CD14-positive monocyte (primary cell): ENCODE results near the gene ATXN2. TPM values are rescaled to one million over a fixed set of nuclear protein-coding genes. Genes with fewer than 3 reads are reported as not detected.

Experiments used
- DNase-seq, 3 donors: peaks; one replicate each; pipeline ENCODE4 v3.0.0-alpha.2; 2011 to 2022
- H2AFZ ChIP-seq: 2 replicates; pipeline ENCODE4 v1.6.0; 2012; ENCODE audit warnings: mild to moderate bottlenecking, low read depth, low read length, inconsistent platforms; ENCODE audit not compliant: insufficient read depth, poor library complexity, severe bottlenecking
- H3K27ac ChIP-seq, 2 donors: 1 replicate in 1 of 2; 2 replicates in 1 of 2; pipeline ENCODE4 v1.5.1; 2012 to 2013; ENCODE audit warnings: low read length in 2 of 2, control low read depth in 1 of 2, inconsistent platforms in 1 of 2, low read depth in 1 of 2, mild to moderate bottlenecking in 1 of 2
- H3K27me3 ChIP-seq, 2 donors: one replicate each; pipeline versions ENCODE4 v1.6.0 to v1.6.1; 2011 to 2013; ENCODE audit warnings: low read length in 2 of 2; ENCODE audit not compliant: control insufficient read depth in 2 of 2, insufficient read depth in 2 of 2
- H3K36me3 ChIP-seq, 2 donors: replicated peaks in 1 of 2; 1 replicate in 1 of 2; 2 replicates in 1 of 2; pipeline versions ENCODE4 v1.5.1 to v1.6.1; 2012 to 2013; ENCODE audit warnings: low read length in 2 of 2, control low read depth in 1 of 2, inconsistent platforms in 1 of 2, mild to moderate bottlenecking in 1 of 2; ENCODE audit not compliant: insufficient read depth in 2 of 2, control insufficient read depth in 1 of 2
- H3K4me1 ChIP-seq, 2 donors: 1 replicate in 1 of 2; 2 replicates in 1 of 2; pipeline versions ENCODE4 v1.5.1 to v1.6.1; 2012 to 2013; ENCODE audit warnings: low read length in 2 of 2, control low read depth in 1 of 2, inconsistent platforms in 1 of 2, mild to moderate bottlenecking in 1 of 2, moderate library complexity in 1 of 2; ENCODE audit not compliant: insufficient read depth in 2 of 2, control insufficient read depth in 1 of 2
- H3K4me2 ChIP-seq: replicated peaks from 2 replicates; pipeline ENCODE3; 2012; ENCODE audit warnings: low read length, moderate library complexity, mild to moderate bottlenecking; ENCODE audit not compliant: poor library complexity, severe bottlenecking; ENCODE audit errors: extremely low read depth
- H3K4me3 ChIP-seq, 3 experiments: fragments of 200-600 bp in 1 of 3; sonication (generic) in 1 of 3; replicated peaks in 1 of 3; 1 replicate in 2 of 3; 2 replicates in 1 of 3; pipeline ENCODE4 v1.5.1; 2011 to 2013; ENCODE audit warnings: low read length in 3 of 3, mild to moderate bottlenecking in 3 of 3, control low read depth in 2 of 3, low read depth in 2 of 3, inconsistent platforms in 1 of 3, moderate library complexity in 1 of 3
- H3K79me2 ChIP-seq: 2 replicates; pipeline ENCODE4 v1.6.0; 2012; ENCODE audit warnings: mild to moderate bottlenecking, control low read depth, inconsistent platforms, low read length, moderate library complexity; ENCODE audit not compliant: insufficient read depth
- H3K9ac ChIP-seq: 2 replicates; pipeline ENCODE4 v1.6.0; 2017; ENCODE audit warnings: low read length, mild to moderate bottlenecking; ENCODE audit not compliant: insufficient read depth, poor library complexity, severe bottlenecking
- H3K9me3 ChIP-seq, 2 donors: replicated peaks in 1 of 2; 1 replicate in 1 of 2; 2 replicates in 1 of 2; pipeline versions ENCODE4 v1.5.1 to v1.6.1; 2012 to 2013; ENCODE audit warnings: low read length in 2 of 2, control low read depth in 1 of 2; ENCODE audit not compliant: control insufficient read depth in 1 of 2, insufficient read depth in 1 of 2
- H4K20me1 ChIP-seq: 2 replicates; pipeline ENCODE4 v1.6.0; 2012; ENCODE audit warnings: mild to moderate bottlenecking, low read length, control low read depth, moderate library complexity; ENCODE audit not compliant: insufficient read depth
- H3K27ac Mint-ChIP-seq, 7 donors: one replicate each; pipeline ENCODE4 v1.8.0; 2020; ENCODE audit warnings: mild to moderate bottlenecking in 7 of 7, mixed read lengths in 7 of 7, moderate library complexity in 6 of 7, inconsistent platforms in 2 of 7
- H3K27me3 Mint-ChIP-seq, 3 donors: one replicate each; pipeline ENCODE4 v1.8.0; 2021 to 2022; ENCODE audit warnings: low read depth in 3 of 3, mild to moderate bottlenecking in 3 of 3, mixed read lengths in 3 of 3, moderate library complexity in 3 of 3, inconsistent platforms in 1 of 3
- H3K36me3 Mint-ChIP-seq, 2 donors: one replicate each; pipeline ENCODE4 v1.8.0; 2020; ENCODE audit warnings: mixed read lengths in 2 of 2, inconsistent platforms in 1 of 2, mild to moderate bottlenecking in 1 of 2
- H3K4me1 Mint-ChIP-seq: one replicate; pipeline ENCODE4 v1.8.0; 2020; ENCODE audit warnings: mild to moderate bottlenecking, mixed read lengths
- H3K4me3 Mint-ChIP-seq, 2 donors: one replicate each; pipeline ENCODE4 v1.8.0; 2020; ENCODE audit warnings: mild to moderate bottlenecking in 2 of 2, mixed read lengths in 2 of 2, moderate library complexity in 1 of 2
- H3K9me3 Mint-ChIP-seq, 7 donors: one replicate each; pipeline ENCODE4 v1.8.0; 2020 to 2022; ENCODE audit warnings: mixed read lengths in 7 of 7, mild to moderate bottlenecking in 6 of 7, moderate library complexity in 6 of 7, inconsistent platforms in 2 of 7
- CTCF ChIP-seq: fragments of 200-600 bp; IDR thresholded peaks from one replicate; pipeline ENCODE4 v1.8.0; 2022; ENCODE audit warnings: antibody characterized with exemption, mild to moderate bottlenecking
- WGBS: methylation state at CpG from one replicate; pipeline ENCODE4 v1.1.5; 2013; ENCODE audit warnings: missing lambda C conversion rate; ENCODE audit not compliant: insufficient coverage; 5-methylcytosine and 5-hydroxymethylcytosine counted together
- intact Hi-C, 2 donors: fragments of 100-400 bp; cut with micrococcal nuclease; formaldehyde crosslinking; loops; one replicate each; pipeline versions ENCODE4 v1.15.0 to v1.15.1; 2023
- polyA plus RNA-seq, 3 donors: library from polyadenylated mRNA; depleted of rRNA in 1 of 3; unstranded in 2 of 3; stranded (reverse) in 1 of 3; fragments of 300-500 nt in 2 of 3; fragments of >200 nt in 1 of 3; fragmentation: Illumina TruSeq in 2 of 3; gene quantifications; 1 replicate in 2 of 3; 2 replicates in 1 of 3; pipeline ENCODE4 v1.2.3, GENCODE V29; 2012 to 2021

The ATXN2 gene
- polyA plus RNA-seq, 3 donors = 4.3 to 28.8 (median 11.9) TPM

DNA sequence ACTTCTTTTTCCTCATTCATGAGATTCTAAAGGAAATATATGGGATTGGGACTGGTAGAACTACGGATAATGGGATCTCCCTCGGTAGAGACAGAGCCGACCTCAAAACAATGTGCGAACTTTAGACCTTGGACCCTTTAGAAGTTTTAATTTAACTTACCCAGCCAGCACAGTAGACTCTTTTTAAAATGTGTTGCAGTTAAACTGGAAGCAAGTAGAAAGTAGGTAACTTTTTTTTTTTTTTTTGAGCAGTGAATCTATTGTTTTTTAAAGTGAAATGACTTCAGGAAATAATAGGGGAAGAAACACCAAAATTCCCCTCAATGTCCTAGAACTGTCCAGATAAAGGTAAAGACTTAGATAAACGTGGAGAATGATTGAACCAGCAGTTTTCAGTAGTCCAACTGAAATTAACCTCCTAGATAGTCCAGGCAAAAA, 1.1 kb upstream of the ATXN2 start:
- H3K4me1 ChIP-seq = peaks cover 17 to 26% of the 10 kb centered on the region in 2 donors
- no peak for TF ChIP-seq CTCF
- Mint-ChIP-seq H3K27ac (peak overlapping the region in 4 of 7 donors; percentile 75 to 86 (median 78)), H3K4me3 (peak overlapping the region; percentile 81 to 84), H3K4me1 (peaks cover 25% of the 10 kb centered on the region), H3K36me3 (peaks cover 2 to 7% of the 10 kb centered on the region in 2 donors), H3K9me3 (no peaks in the 10 kb centered on the region), H3K27me3 (peaks cover 0 to 3% (median 2%) of the 10 kb centered on the region in 3 donors)
- intact Hi-C loops = no loop called here
- DNase-seq = no peak
- H3K36me3 ChIP-seq = no peaks in the 10 kb centered on the region
- H3K27me3 ChIP-seq = no peaks in the 10 kb centered on the region
- no peaks in the 10 kb centered on the region for H3K9me3 ChIP-seq
- WGBS = no CpG with 5 or more reads among the region's 5 CpGs
- H3K4me3 ChIP-seq = peak overlapping the region; percentile 67 to 98 (median 77)
- H3K79me2 ChIP-seq = peaks cover 39% of the 10 kb centered on the region
- H4K20me1 ChIP-seq = peaks cover 31% of the 10 kb centered on the region
- H3K27ac ChIP-seq = peak overlapping the region in 1 of 2 donors; percentile 80
- peak overlapping the region; percentile 83 for H3K4me2 ChIP-seq
- H3K9ac ChIP-seq = peak overlapping the region; percentile 70
- peak overlapping the region; percentile 96 for H2AFZ ChIP-seq

GRCh38 chr12:111599453-111600204, 514 bp upstream of the ATXN2 start:
- Mint-ChIP-seq H3K4me1 (peaks cover 31% of the 10 kb centered on the region), H3K27me3 (peaks cover 0 to 3% (median 2%) of the 10 kb centered on the region in 3 donors), H3K36me3 (peaks cover 2 to 7% of the 10 kb centered on the region in 2 donors), H3K4me3 (peak overlapping the region; percentile 81 to 84), H3K27ac (peak overlapping the region in 6 of 7 donors; percentile 63 to 86 (median 76)), H3K9me3 (no peaks in the 10 kb centered on the region)
- intact Hi-C loops = loop anchor here in 1 of 2 donors (5.0 kb wide), 1 partner anchor 88 kb away; the partner anchor contains the start of genes ACAD10 and BRAP
- peak; percentile 65 to 80 (median 68) for DNase-seq
- H3K79me2 ChIP-seq = peaks cover 45% of the 10 kb centered on the region
- peaks cover 37% of the 10 kb centered on the region for H4K20me1 ChIP-seq
- no peaks in the 10 kb centered on the region for H3K27me3 ChIP-seq
- H3K4me3 ChIP-seq = peak overlapping the region; percentile 67 to 98 (median 77)
- peaks cover 17 to 28% of the 10 kb centered on the region in 2 donors for H3K4me1 ChIP-seq
- H2AFZ ChIP-seq = peak overlapping the region; percentile 96
- WGBS = under 1% methylated on average over 43 of the region's 56 CpGs
- peak overlapping the region; percentile 83 for H3K4me2 ChIP-seq
- TF ChIP-seq CTCF = no peak
- H3K9ac ChIP-seq = peak overlapping the region; percentile 70
- H3K27ac ChIP-seq = peak overlapping the region; percentile 44 to 80
- no peaks in the 10 kb centered on the region for H3K36me3 ChIP-seq
- H3K9me3 ChIP-seq = no peaks in the 10 kb centered on the region
